H1 (cell line): Measurements from ENCODE around the gene VPS18.

Experiments
- ATF2 ChIP-seq: IDR thresholded peaks from 2 replicates; pipeline ENCODE4 v1.6.1; 2012; ENCODE audit warnings: low read length, inconsistent platforms
- JUND ChIP-seq: IDR thresholded peaks from 2 replicates; pipeline ENCODE4 v1.6.1; 2011; ENCODE audit warnings: mild to moderate bottlenecking, improper control_type of control experiment, low read length
- POLR2A ChIP-seq, 2 experiments: IDR thresholded peaks; 1 replicate in 1 of 2; 2 replicates in 1 of 2; pipeline ENCODE4 v1.6.1; 2011; ENCODE audit warnings: low read depth in 2 of 2, low read length in 2 of 2, mild to moderate bottlenecking in 2 of 2; ENCODE audit errors: control extremely low read depth in 1 of 2
- SIN3A ChIP-seq, 2 experiments: IDR thresholded peaks in 1 of 2; conservative IDR thresholded peaks in 1 of 2; 2 replicates each; pipeline ENCODE4 v1.6.1; 2011 to 2012; ENCODE audit warnings: low read length in 2 of 2, improper control_type of control experiment in 1 of 2, low read depth in 1 of 2, mild to moderate bottlenecking in 1 of 2
- SRF ChIP-seq: IDR thresholded peaks from 2 replicates; pipeline ENCODE4 v1.6.1; 2011; ENCODE audit warnings: mild to moderate bottlenecking, low read depth, low read length, moderate library complexity
- TAF1 ChIP-seq: IDR thresholded peaks from 2 replicates; pipeline ENCODE4 v1.6.1; 2011; ENCODE audit warnings: mild to moderate bottlenecking, low read depth, low read length
- TF ChIP-seq, protein P1 (sequence below), 3 experiments: IDR thresholded peaks; 1 replicate in 2 of 3; 2 replicates in 1 of 3; pipeline versions ENCODE4 v1.5.1 to v1.6.1; 2011; ENCODE audit warnings: low read length in 3 of 3, mild to moderate bottlenecking in 3 of 3, inconsistent platforms in 2 of 3, low read depth in 1 of 3, moderate library complexity in 1 of 3; ENCODE audit not compliant: insufficient read depth in 1 of 3; ENCODE audit errors: control extremely low read depth in 1 of 3
- TF ChIP-seq, protein P2 (sequence below): IDR thresholded peaks from 2 replicates; pipeline ENCODE4 v1.6.1; 2011; ENCODE audit warnings: low read depth, mild to moderate bottlenecking, low read length; ENCODE audit not compliant: insufficient read depth

- TF ChIP-seq TAF1 (no peak), POLR2A (IDR thresholded peaks at IDR 0.05; ENCODE audit: control extremely low read depth in 1 of 2, low read depth in 2 of 2, low read length in 2 of 2) (no peak), SIN3A (conservative IDR thresholded peaks at IDR 0.05 in 1 of 2, IDR thresholded peaks at IDR 0.05 in 1 of 2; ENCODE audit: low read depth in 1 of 2, low read length in 2 of 2) (no peak), JUND (no peak), SRF (no peak), ATF2 (no peak)
- TF ChIP-seq, protein P1, sequence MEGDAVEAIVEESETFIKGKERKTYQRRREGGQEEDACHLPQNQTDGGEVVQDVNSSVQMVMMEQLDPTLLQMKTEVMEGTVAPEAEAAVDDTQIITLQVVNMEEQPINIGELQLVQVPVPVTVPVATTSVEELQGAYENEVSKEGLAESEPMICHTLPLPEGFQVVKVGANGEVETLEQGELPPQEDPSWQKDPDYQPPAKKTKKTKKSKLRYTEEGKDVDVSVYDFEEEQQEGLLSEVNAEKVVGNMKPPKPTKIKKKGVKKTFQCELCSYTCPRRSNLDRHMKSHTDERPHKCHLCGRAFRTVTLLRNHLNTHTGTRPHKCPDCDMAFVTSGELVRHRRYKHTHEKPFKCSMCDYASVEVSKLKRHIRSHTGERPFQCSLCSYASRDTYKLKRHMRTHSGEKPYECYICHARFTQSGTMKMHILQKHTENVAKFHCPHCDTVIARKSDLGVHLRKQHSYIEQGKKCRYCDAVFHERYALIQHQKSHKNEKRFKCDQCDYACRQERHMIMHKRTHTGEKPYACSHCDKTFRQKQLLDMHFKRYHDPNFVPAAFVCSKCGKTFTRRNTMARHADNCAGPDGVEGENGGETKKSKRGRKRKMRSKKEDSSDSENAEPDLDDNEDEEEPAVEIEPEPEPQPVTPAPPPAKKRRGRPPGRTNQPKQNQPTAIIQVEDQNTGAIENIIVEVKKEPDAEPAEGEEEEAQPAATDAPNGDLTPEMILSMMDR (IDR thresholded peaks at IDR 0.05; ENCODE audit: control extremely low read depth in 1 of 3, insufficient read depth in 1 of 3, low read depth in 1 of 3, low read length in 3 of 3), result no peak
- TF ChIP-seq, protein P2, sequence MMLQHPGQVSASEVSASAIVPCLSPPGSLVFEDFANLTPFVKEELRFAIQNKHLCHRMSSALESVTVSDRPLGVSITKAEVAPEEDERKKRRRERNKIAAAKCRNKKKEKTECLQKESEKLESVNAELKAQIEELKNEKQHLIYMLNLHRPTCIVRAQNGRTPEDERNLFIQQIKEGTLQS, result no peak
Measured at GRCh38 chr15:40892447-40893012, 1.7 kb upstream of the VPS18 start.
